Breast epithelium (tissue), 3 donors: ENCODE data around the gene EHF.

Experiments
- CTCF ChIP-seq, 3 donors: fragments of 450-650 bp; IDR thresholded peaks; one replicate each; pipeline ENCODE4 v1.5.1; 2016 to 2017; ENCODE audit warnings: antibody characterized with exemption in 3 of 3, mild to moderate bottlenecking in 3 of 3, moderate library complexity in 3 of 3
- POLR2A ChIP-seq: fragments of 450-650 bp; IDR thresholded peaks from one replicate; pipeline ENCODE4 v1.6.1; 2016; ENCODE audit warnings: antibody characterized with exemption, mild to moderate bottlenecking, moderate library complexity
- POLR2AphosphoS5 ChIP-seq, 3 donors: sonication (generic); formaldehyde crosslinking; IDR thresholded peaks; one replicate each; pipeline ENCODE4 v1.6.1; 2017; ENCODE audit warnings: antibody characterized with exemption in 3 of 3

- TF ChIP-seq CTCF (IDR thresholded peaks at IDR 0.05): no peak
- no peak for TF ChIP-seq POLR2AphosphoS5 (IDR thresholded peaks at IDR 0.05)
- no peak for TF ChIP-seq POLR2A
These were observed 61.9 kb downstream of the EHF start for GRCh38 chr11:34682825-34683224.
